Subcutaneous adipose tissue (tissue), 4 donors: Measurements from ENCODE around the gene ANKRD42. TPM values are rescaled to one million over a fixed set of nuclear protein-coding genes. Genes with fewer than 3 reads are reported as not detected.

ENCODE experiments used
- total RNA-seq, 4 donors: library from RNA; depleted of rRNA; stranded (reverse); fragments of >200 nt; gene quantifications; one replicate each; pipeline ENCODE4 v1.1.0, GENCODE V29; 2016
- TF ChIP-seq, protein P1 (sequence below): fragments of 450-650 bp; IDR thresholded peaks from one replicate; pipeline ENCODE4 v1.5.1; 2016; ENCODE audit warnings: low read depth, mild to moderate bottlenecking, control low read depth, antibody characterized with exemption, moderate library complexity

ANKRD42 gene
- total RNA-seq, 4 donors from 2014 or later = 6.7 to 16.8 (median 11.1) TPM

DNA sequence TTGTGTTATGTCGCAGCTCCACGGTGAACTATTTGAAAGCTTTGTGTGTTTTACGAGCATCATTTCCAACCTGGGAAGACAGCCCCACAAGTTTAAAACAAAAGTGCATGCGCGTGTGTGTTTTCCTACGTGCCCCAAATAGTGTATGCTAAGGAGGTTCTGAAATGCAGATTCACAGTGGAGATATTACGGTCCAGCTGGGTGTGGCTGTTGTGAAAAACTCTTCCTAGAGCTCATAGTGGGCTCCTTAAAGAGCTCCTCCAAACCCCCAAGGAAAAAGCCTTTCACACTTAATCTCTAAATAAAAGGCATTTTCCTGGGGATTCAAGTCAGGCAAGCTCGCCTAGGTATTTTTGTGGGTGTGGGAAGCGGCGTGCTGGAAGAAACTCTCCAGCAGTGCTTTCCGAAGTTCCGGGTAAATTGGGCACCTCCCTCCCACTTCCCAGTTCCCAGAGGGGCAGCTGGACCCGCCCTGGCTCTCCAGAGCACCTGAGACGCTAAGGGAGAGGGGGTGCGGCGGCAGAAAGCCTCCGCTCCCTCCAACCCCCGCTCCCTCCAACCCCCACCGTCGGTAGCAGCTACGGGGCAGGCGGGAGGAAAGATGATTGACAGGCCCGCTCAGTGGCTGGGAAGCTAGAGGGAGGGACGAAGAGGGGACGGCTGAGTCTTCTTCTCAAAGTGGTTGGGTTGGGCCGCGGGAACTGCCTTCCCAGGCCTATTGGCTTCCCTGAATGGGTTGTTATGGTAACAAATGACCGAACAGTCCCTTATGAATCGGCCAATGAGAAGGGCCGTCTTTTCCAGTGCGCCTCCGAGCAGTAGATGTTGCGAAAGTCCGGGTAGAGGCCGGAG, 37.1 kb upstream of the ANKRD42 start:
- TF ChIP-seq, protein P1, sequence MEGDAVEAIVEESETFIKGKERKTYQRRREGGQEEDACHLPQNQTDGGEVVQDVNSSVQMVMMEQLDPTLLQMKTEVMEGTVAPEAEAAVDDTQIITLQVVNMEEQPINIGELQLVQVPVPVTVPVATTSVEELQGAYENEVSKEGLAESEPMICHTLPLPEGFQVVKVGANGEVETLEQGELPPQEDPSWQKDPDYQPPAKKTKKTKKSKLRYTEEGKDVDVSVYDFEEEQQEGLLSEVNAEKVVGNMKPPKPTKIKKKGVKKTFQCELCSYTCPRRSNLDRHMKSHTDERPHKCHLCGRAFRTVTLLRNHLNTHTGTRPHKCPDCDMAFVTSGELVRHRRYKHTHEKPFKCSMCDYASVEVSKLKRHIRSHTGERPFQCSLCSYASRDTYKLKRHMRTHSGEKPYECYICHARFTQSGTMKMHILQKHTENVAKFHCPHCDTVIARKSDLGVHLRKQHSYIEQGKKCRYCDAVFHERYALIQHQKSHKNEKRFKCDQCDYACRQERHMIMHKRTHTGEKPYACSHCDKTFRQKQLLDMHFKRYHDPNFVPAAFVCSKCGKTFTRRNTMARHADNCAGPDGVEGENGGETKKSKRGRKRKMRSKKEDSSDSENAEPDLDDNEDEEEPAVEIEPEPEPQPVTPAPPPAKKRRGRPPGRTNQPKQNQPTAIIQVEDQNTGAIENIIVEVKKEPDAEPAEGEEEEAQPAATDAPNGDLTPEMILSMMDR = no peak

DNA sequence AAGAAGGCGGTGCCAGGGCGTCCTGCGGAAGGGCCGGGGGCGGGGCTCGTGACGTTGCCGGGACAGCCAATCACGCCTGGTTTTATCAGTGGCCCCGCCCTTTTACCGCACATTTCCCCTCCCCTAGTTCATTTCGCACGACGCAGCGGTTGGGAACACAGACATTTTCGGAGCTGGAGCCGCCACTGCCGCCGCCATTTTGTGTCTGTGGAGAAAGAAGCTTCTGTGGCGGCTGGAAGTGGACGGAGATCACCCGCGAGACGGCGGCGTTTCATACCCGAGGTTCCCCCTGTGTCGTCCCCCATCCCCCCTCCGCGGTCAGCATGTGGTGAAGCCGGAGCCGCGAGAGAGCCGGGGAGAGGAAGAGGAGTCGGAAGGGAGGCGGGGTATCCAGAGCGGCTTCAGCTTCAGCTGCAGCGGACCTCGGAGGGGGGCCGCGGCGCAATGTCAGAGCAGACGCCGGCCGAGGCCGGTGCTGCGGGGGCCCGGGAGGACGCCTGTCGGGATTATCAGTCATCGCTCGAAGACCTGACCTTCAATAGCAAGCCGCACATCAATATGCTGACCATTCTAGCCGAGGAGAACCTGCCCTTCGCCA, 36.4 kb upstream of the ANKRD42 start, which contains the start of gene PCF11:
Gene PCF11 (plus strand): TSS at position 136 of the 598 bp plus-strand sequence. CDS start 309 bp downstream, at position 445.
- TF ChIP-seq, protein P1 = no peak

DNA sequence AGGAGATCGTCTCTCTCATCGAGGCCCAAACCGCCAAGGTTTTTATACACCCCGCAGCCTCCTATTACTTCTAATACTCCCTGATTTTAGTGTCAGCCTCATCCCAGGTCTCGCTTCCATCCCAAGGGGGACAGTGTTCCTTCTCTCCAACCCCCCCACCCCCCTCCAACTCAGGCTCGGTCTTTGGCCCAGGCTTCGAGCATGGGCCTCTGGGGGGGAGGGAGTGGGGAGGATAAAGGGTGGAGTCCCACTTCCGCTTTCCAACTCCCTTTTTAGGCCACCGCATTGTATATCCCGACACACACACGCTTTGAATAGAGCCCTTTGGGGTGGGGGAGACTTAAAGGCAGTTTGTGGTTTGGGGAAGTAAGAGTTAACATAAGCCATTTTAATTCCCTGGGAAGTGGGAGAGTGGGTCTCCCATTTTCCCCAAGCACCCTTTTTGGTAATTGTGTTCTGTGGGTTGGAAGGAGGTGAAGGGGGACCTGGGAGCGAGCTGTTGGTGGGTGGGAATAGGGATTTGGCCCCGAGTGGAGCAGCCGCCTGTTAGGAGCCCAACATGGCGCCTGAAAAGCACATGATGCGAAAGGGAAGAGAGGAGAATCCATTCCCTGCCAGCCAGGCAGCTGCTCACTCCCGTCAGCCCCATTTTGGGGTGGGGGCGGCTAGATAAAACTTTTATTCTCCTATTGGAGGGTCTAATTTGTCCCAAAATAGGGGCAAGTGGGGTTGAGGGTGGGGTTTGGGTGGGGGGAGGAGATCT, 35.7 kb upstream of the ANKRD42 start:
- TF ChIP-seq, protein P1 = no peak

DNA sequence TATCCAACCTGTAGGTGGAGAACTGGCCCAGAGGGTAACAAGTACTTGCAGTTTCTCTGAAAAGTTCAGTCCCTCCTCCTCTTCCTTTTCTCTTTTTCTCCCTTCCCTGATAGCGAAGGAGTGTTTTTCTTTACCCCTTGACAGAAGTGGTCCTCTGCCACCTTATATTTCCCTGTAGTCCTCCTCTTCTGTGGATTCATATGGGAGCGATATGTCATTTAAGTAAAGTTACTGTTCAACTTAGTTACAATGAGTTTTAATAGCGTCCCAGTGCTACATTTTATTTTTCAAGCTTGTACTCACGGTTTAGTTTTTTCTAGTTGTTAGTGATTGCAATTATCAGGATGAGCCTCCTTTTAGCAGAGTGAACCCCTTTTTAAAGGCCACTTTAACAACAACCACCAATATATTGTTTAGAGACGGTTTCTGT, 35.1 kb upstream of the ANKRD42 start:
- TF ChIP-seq, protein P1 = no peak

DNA sequence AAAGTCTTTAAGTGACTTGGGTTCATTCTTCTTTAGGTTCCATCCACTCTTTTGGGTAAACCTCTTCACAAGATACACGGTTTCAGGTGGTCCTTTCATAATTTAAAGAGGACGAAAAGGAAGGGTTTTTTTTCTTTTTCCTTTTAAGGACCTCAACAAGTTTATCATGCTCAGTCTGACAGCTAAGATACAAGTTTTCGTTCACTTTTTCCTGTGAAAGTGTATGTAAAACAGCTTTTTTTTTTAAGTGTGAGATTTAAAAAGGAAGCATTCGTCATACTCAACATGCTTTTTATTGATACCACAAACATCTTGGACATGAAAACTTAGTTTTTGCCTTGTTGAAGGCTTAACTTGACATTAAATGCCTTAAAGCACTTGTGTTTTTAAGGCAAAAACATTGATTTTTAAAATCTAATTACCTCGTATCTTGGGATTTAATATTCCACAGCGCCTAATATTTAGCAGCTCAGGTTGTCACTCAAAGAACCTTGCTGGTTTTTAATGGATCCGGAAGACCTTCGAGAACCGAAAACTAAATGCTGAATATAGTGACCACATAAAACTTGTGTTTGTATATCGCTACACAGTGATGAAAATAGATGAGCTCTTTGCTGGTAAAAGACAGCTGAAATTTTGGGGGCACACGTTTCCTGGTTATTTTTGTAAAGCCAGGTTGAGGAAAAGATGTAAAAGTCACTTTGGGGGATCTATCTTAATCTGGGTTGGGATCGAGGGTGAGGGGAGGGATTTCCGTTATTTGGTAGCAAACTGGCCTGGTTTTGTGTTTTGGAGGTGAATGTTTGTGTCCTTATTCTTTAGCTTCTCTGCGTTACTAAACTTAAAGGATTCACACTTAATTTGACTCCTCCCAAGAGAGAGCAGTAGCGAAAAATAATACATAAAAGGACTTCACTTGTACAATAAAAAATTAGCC, 34.3 kb upstream of the ANKRD42 start:
- TF ChIP-seq, protein P1 = no peak

DNA sequence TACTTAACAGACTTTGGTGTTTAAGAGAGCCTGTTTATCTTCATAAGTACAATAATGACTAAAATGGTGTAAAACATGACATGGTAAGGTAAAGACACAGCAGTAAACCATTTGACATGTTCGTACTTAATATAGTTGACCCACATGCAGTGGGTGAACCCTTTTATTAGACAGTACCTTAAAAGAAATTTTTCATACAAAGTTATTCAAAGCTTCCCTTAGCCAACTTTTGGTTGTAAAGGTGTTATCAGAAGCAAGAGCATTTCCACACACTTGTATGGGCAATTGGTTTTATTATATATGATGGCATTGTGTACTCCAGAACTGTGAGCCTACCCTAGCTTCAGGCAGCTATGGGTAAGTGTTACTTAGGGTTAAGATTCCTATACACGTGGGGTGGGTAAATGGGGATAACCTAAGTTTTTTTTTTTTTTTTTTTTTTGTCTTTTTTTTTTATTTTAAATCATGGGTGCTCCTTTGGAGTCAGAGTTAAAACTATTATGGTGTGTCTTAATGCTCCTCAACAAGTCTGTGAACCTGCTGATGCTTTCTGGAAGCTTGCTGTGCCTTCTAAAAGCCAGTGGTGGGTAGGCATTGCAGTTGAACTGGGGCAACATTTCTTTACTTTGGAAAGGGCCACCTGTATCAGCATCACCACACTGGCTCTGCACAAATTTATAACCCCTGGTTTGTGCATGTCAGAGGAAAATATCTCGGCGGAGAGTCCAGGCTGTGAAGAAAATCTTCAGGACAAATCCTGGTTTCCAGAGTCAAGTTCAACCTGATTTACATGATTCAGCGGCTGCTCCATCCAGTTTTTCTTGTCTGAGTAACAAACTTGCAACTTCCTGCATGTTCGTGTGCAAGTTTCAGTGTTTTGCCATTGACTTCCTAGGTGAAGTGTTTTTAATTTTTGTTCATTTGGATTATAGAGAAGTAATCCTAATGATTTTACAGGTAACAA, 33.3 kb upstream of the ANKRD42 start:
- TF ChIP-seq, protein P1 = no peak
